ENCODE measurements around the gene IL1RAP. TPM values are rescaled to one million over a fixed set of nuclear protein-coding genes. Genes with fewer than 3 reads are reported as not detected.
A peak's percentile ranks its signal among the peaks of the same experiment; 100 is the strongest.
"Not testable (repeated sequence)": the region's sequence is repeated elsewhere in the genome, so short reads cannot be mapped to it uniquely, and the experiment has no call there.

Gene IL1RAP
- total RNA-seq, 1 donor from 2014 or later = 17.3 TPM

GRCh38 chr3:190512666-190513065 lies 1.2 kb upstream of the IL1RAP start:
- no peak for DNase-seq

- peak; percentile 56 for DNase-seq
These were observed 698 bp downstream of the IL1RAP start for GRCh38 chr3:190514413-190515153.

DNA sequence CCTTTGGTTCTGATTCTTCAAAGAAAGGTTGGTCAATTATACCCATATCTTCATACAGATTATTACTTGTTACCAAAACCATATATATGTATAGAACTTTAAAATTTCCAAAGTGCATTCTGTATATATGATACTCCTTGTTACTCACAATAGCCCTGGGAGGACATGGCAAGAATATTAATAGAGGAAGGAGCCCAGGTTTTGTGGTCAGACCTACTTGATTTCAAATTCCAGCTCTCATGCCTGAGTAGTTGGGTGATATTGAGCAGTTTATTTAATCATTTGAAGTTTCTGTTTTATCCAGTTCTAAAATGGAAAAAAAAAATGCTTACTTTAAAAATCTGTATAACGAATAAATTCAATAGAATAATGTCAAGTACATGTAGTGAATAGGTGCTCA lies 2.5 kb downstream of the IL1RAP start:
- no peak for DNase-seq

- DNase-seq = peak; percentile 7
These were observed 3.8 kb downstream of the IL1RAP start for GRCh38 chr3:190517687-190518086.

GRCh38 chr3:190518531-190518930 lies 4.6 kb downstream of the IL1RAP start:
- not testable (repeated sequence) for DNase-seq

GRCh38 chr3:190519886-190520285 lies 6.0 kb downstream of the IL1RAP start:
- no peak for DNase-seq

- no peak for DNase-seq
These were observed 8.1 kb downstream of the IL1RAP start for GRCh38 chr3:190521998-190522397.

DNA sequence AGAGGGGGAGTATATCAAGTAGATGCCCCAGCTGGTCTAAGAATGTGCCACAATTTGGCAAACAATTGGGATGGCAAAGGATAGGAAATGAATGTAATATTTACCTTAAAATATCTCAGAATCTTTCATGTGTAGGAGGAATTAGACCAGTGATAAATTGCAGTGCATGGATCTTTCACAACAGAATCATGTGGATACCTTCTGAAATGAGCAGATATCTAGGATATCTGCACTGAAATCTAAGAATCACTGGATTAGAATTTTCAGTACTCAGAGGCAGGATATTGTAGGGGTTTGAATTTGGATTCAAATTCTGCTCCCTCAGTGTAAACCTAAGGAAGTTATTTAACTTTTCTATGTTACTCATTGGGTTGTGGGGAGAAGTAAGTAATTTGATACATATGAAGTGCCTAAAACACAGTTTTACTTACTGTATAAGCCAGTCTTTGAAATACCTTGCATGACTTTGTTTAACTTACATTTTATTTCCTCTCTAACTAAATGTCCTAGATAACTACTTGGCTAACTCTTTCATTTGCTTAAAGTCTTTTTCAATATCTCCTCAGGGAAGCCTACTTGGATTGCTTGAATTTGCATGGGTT lies 8.8 kb downstream of the IL1RAP start:
- DNase-seq = no peak

- DNase-seq = no peak
These were observed 11.1 kb downstream of the IL1RAP start for GRCh38 chr3:190524942-190525341.

DNA sequence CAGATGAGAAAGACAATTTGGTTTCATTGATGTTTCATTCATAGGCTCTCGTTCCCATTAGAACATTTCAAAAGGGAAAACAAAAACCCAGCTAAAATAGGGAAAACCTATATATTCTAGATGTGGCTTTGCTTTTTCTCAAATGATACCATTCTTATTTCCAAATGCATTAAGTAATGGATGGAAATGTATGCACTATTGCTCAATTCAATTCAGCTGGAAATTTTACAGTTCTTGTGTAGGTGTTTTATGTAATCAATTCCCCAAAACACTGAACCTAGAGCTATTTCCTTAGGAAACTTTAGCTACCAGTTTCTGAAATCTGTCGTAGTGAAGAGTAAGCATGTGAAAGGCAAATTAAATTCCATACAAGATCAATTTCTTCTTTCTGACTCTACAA lies 11.7 kb downstream of the IL1RAP start:
- DNase-seq = no peak

DNA sequence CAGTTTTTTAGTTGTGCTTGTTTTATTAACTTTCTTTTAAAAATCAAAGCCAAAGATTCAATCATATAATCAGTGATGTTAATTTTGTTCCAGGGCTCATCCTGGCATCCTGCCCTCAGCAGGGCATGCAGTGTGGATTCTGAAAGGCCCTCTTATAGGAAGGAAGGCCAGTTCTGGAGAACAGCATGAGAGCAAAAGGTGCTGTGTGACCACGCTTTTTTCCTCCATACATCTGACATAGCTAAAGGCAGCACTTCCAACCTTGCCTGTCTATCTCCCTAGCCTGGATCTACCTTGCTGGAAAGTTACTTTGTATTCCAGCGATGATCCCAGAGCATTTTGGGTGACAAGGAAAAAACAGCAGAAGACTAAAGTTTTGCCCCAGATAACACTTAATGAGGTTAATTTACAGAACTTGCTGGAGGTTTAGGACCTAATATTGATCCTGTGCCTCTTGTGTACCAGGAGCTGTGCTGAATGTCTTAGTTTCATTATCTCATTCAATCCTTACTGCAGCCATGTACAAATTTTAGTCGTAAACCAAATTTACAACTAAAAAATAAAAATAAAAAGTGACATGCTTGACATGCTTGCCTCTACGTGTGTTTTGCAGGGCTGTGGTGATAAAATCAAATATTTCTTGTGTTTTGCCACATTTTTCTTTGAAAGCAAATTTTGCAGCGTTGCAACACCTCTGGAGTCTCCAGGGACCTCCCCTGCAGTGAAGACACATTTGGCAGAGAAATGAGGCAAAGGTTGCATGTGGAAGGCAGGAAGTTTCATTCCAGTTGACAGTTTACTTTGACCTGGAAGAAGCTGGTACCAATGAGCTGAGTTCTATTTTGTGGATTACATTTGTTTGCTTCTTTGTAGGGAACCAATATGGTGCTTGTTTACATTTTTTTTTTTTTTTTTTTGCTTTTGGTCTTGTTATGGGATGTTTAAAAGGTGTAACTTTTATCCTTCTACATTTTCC lies 13.2 kb downstream of the IL1RAP start:
- no peak for DNase-seq

GRCh38 chr3:190528706-190529105 lies 14.8 kb downstream of the IL1RAP start:
- no peak for DNase-seq

- DNase-seq = no peak
These were observed 17.5 kb downstream of the IL1RAP start for GRCh38 chr3:190531406-190531805.

GRCh38 chr3:190532731-190533203 lies 18.9 kb downstream of the IL1RAP start:
- no peak for DNase-seq

DNA sequence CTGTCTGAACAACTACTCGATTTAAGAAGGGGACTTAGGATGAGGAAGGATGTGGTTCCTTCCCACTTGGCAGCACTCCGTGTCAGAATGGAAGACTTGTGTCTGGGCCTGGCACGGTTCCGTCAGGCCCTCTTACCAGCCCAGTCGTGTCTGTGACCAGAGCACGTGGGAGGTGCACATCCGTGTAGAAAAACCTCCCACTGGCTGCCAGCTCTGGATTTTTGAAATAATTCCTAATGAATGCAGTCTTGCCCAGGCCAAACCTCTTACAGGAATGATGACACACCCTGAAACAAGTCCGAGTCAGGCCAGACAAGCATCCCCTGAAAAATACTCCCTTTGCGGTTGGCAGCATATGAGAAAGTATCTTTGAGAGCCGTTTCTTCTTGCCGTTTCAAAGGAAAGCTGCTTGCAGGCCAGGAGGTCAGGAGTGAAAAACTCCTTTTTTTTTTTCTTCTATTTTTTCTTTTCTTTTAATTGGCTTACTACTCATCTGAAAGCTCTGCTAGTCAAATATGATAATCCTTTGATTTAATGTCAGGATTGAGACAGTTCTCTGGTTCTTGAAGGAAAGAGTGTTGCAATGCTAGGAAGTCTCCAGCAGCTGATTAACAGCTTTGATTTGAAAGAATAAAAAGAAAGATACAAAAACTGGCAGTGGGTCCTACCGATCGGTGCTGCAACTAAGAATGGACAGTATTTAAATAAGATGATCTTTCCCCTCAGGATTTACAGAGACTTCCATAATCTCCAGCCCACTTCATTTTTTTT lies 19.8 kb downstream of the IL1RAP start:
- peak; percentile 22 for DNase-seq

- DNase-seq = no peak
These were observed 20.5 kb downstream of the IL1RAP start for GRCh38 chr3:190534386-190534785.

DNA sequence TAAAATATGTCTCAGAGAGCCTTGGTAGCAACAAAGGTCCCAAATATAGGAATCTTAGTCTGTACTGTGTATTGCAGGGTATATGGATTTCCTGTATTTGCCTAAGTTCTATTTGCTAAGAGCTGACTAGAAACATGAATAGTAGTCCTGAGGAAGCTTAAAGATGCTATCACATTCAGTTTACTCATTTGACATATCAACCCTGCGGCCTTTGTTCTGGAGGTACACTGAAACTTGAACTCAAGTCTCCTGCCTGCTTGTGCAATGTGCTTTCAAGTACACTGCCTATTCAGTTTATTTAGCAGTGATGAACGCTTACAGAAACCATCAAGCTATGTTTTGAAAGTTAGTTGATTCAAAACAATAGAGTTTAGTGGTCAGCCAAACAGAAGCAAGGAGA lies 21.1 kb downstream of the IL1RAP start:
- DNase-seq = no peak

- no peak for DNase-seq
These were observed 23.3 kb downstream of the IL1RAP start for GRCh38 chr3:190537146-190537545.

DNA sequence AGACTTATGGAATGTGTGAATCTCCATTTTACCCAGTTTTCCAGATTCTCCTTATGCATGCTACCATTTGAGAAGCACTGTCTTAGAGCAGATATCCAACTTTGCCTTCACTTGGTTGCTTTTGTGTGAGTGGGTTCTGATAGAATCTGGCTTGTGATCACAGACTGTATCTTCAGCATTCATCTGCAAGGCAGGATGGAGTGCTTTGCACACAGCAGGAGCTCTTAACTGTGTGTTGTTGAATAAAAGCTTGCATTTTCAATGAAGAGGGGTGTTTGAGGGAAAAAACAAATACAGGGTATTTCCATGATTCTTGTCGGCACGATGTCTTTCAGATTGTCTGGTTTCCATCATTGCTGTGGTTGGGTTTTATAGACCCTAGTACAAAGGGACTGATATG lies 24.4 kb downstream of the IL1RAP start:
- no peak for DNase-seq

DNA sequence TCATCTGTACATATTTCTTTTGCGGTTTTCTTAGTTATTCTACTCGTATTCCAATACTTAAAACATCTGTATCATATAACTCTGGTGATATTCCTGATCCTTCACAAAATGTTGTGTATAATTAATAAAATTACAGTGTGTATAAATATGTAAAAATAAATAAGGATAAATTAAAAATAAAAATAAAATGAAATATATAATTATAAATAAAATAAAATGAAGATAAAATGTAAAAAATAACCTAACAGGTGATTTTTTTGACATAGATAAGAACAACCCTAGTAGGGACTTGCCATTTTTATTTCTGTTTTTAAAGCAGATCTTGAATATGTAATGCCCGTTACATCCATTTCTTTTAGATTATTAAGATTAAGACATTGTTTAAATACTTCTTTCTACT lies 25.6 kb downstream of the IL1RAP start:
- DNase-seq = no peak

DNA sequence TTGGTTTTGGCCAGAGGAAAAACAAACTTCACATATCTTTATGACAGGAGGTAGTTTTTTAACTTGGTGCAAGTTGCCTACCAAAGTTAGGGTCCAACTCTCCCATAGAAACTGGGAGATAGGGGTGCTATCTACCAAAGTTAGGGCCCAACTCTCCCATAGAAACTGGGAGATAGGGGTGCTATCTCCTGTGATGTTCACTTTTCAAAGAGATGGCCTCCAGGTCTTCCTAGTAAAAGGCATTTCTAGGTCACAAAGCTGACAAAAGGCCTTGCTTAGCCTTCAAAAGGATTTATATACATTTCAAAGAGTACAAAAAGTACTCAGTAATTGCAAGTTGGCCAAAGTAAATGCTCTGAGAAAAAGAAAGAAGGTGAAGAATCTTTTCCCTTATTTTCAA lies 27.1 kb downstream of the IL1RAP start:
- no peak for DNase-seq

DNA sequence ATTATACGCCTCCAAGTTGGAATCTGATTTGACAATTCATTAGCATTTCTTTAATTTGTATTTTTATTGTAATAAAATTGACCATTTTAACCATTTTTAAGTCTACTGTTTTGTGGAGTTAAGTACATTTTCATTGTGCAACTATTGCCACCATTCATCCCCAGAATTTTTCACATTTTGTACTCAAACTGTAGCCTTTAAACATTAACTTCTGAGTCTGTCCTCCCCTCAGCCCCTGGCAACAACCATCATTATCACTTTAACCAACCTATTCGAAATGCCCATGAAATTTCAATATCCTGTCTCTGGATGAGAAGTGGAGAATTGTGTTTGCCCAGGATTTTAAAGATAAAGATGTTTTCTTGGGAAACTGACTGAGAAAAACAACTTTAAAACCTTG lies 27.7 kb downstream of the IL1RAP start:
- DNase-seq = no peak
